ENCODE measurements around the gene FKBP1A. TPM values are rescaled to one million over a fixed set of nuclear protein-coding genes. Genes with fewer than 3 reads are reported as not detected.

FKBP1A gene
- total RNA-seq, 1 experiment from 2014 or later = 196 TPM

- H4K5ac ChIP-seq (ENCODE audit: insufficient read length, low read depth, low read length) = no peak overlapping the region
- peaks cover 23 to 25% of the 10 kb centered on the region in 2 experiments for H3K4me1 Mint-ChIP-seq
These were observed 19.8 kb downstream of the FKBP1A start for GRCh38 chr20:1373036-1373435.

More at GRCh38 chr20:1373036-1373435, 19.8 kb downstream of the FKBP1A start:
- Histone ChIP-seq H3K27ac (ENCODE audit: insufficient read length, low read depth, low read length) (no peak overlapping the region), H3K79me2 (ENCODE audit: insufficient read depth, low read length) (peaks cover 17% of the 10 kb centered on the region), H3K9ac (ENCODE audit: extremely low read depth, insufficient read length, low read length) (no peak overlapping the region), H2BK5ac (ENCODE audit: insufficient read length, low read length) (no peak overlapping the region), H2BK12ac (ENCODE audit: insufficient read length, low read depth, low read length) (no peak overlapping the region), H3K9me3 (ENCODE audit: control insufficient read depth, low read depth, low read length) (no peaks in the 10 kb centered on the region), H4K20me1 (ENCODE audit: control insufficient read depth, insufficient read depth, insufficient read length) (no peaks in the 10 kb centered on the region), H2AK5ac (ENCODE audit: insufficient read length, low read length) (no peak overlapping the region), H3K23me2 (ENCODE audit: insufficient read length, low read depth, low read length, poor library complexity, severe bottlenecking) (no peaks in the 10 kb centered on the region), H3K4ac (ENCODE audit: low read depth, low read length) (no peak overlapping the region), H3K56ac (ENCODE audit: insufficient read length, low read depth, low read length) (no peak overlapping the region), H3K4me2 (ENCODE audit: insufficient read depth, insufficient read length, low read length) (no peak overlapping the region), H3K23ac (ENCODE audit: insufficient read length, low read depth, low read length) (no peak overlapping the region), H3K27me3 (ENCODE audit: insufficient read depth, low read length) (no peaks in the 10 kb centered on the region), H3K79me1 (ENCODE audit: insufficient read depth, low read depth, low read length, poor library complexity, severe bottlenecking) (peaks cover 11% of the 10 kb centered on the region), H2BK15ac (ENCODE audit: low read depth, low read length) (no peak overlapping the region), H2BK120ac (ENCODE audit: low read depth, low read length, poor library complexity, severe bottlenecking) (no peak overlapping the region), H3K4me1 (ENCODE audit: insufficient read depth, low read length) (peaks cover 3% of the 10 kb centered on the region), H3T11ph (ENCODE audit: low read length) (no peak overlapping the region), H3K14ac (ENCODE audit: insufficient read depth, low read length) (no peak overlapping the region), H4K91ac (ENCODE audit: insufficient read length, low read depth, low read length) (no peak overlapping the region), H3K18ac (ENCODE audit: insufficient read length, low read depth, low read length) (no peak overlapping the region), H4K8ac (replicated peaks; ENCODE audit: insufficient read length, low read depth, low read length) (no peak overlapping the region), H2AFZ (ENCODE audit: low read length) (no peak overlapping the region), H2BK20ac (ENCODE audit: low read depth, low read length, poor library complexity, severe bottlenecking) (no peak overlapping the region)
- Mint-ChIP-seq H3K36me3 (ENCODE audit: insufficient read depth in 1 of 3, low read depth in 3 of 3) (peaks cover 13 to 58% (median 25%) of the 10 kb centered on the region in 3 experiments; a peak in 6 of 7 replicates), H3K27ac (no peak overlapping the region), H3K27me3 (ENCODE audit: low read depth) (no peaks in the 10 kb centered on the region), H3K9me3 (no peaks in the 10 kb centered on the region), H3K4me3 (no peak overlapping the region)
- DNase-seq = no peak
- TF ChIP-seq, protein P1, sequence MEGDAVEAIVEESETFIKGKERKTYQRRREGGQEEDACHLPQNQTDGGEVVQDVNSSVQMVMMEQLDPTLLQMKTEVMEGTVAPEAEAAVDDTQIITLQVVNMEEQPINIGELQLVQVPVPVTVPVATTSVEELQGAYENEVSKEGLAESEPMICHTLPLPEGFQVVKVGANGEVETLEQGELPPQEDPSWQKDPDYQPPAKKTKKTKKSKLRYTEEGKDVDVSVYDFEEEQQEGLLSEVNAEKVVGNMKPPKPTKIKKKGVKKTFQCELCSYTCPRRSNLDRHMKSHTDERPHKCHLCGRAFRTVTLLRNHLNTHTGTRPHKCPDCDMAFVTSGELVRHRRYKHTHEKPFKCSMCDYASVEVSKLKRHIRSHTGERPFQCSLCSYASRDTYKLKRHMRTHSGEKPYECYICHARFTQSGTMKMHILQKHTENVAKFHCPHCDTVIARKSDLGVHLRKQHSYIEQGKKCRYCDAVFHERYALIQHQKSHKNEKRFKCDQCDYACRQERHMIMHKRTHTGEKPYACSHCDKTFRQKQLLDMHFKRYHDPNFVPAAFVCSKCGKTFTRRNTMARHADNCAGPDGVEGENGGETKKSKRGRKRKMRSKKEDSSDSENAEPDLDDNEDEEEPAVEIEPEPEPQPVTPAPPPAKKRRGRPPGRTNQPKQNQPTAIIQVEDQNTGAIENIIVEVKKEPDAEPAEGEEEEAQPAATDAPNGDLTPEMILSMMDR (conservative IDR thresholded peaks at IDR 0.05) = no peak
- no CpG with 5 or more reads among the region's 3 CpGs for WGBS (ENCODE audit: extremely low coverage, insufficient read length, low lambda C conversion rate)

Data from H9 (cell line).